Spleen (tissue), 7 donors: Measurements from ENCODE around the gene ANKS1B.

Experiments used
- POLR2A ChIP-seq, 3 donors: fragments of 450-650 bp; IDR thresholded peaks; one replicate each; pipeline ENCODE4 v1.5.1; 2017; ENCODE audit warnings: antibody characterized with exemption in 3 of 3, mild to moderate bottlenecking in 1 of 3
- TF ChIP-seq, protein P1 (sequence below), 11 experiments: fragments of 200-600 bp in 7 of 11; fragments of 450-650 bp in 4 of 11; sonication (generic) in 4 of 11; IDR thresholded peaks in 8 of 11; conservative IDR thresholded peaks in 3 of 11; 1 replicate in 7 of 11; 2 replicates in 4 of 11; pipeline versions ENCODE4 v1.4.0 to v1.8.0; 2016 to 2021; ENCODE audit warnings: antibody characterized with exemption in 11 of 11, inconsistent platforms in 4 of 11, mild to moderate bottlenecking in 1 of 11
- donor health status: DM: no; HTN: no; CAD: no; lungs with moderate emphysema.
- donor health status: DM: no; HTN: no; CAD: no.
- donor health status: DM: no; HTN: no; CAD: no.

DNA sequence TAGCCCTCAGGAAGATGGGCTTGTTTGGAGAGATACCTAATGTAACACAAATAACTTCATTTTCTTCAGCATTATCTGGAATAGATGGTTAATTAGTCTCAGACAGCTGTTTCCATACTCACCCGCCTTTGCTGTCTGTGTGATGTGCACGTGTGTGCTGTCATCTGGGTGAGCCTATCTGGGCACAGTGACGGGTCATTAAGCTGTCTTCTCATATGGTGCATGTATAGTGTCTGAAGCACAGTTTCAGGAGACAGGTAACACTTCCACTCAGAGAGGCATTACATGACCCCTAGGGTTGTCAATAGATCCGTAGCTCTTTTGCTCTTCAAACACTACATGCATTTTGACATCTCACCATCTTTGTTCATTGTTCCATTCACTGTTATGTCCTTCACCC, 846.3 kb downstream of the ANKS1B start:
- TF ChIP-seq, protein P1, sequence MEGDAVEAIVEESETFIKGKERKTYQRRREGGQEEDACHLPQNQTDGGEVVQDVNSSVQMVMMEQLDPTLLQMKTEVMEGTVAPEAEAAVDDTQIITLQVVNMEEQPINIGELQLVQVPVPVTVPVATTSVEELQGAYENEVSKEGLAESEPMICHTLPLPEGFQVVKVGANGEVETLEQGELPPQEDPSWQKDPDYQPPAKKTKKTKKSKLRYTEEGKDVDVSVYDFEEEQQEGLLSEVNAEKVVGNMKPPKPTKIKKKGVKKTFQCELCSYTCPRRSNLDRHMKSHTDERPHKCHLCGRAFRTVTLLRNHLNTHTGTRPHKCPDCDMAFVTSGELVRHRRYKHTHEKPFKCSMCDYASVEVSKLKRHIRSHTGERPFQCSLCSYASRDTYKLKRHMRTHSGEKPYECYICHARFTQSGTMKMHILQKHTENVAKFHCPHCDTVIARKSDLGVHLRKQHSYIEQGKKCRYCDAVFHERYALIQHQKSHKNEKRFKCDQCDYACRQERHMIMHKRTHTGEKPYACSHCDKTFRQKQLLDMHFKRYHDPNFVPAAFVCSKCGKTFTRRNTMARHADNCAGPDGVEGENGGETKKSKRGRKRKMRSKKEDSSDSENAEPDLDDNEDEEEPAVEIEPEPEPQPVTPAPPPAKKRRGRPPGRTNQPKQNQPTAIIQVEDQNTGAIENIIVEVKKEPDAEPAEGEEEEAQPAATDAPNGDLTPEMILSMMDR (IDR thresholded peaks at IDR 0.05 in 8 of 11, conservative IDR thresholded peaks at IDR 0.05 in 3 of 11), result no peak
- TF ChIP-seq POLR2A (IDR thresholded peaks at IDR 0.05), result no peak
